ENCODE measurements around the gene EPS8.
"Not testable (repeated sequence)": the region's sequence is repeated elsewhere in the genome, so short reads cannot be mapped to it uniquely, and the experiment has no call there.

The EPS8 gene

GRCh38 chr12:15770021-15770420, 19.2 kb downstream of the EPS8 start:
- no peak for DNase-seq
- in situ Hi-C loops (cut with HindIII; ENCODE audit: low pct_ligation_motif_present, low pct_unique_long_range_greater_than_20kb, low sequenced_read_pairs), result no loop called here

- in situ Hi-C loops (cut with HindIII; ENCODE audit: low pct_ligation_motif_present, low pct_unique_long_range_greater_than_20kb, low sequenced_read_pairs), result no loop called here
- no peak for DNase-seq
Measured at GRCh38 chr12:15769586-15769985, 19.6 kb downstream of the EPS8 start.

- DNase-seq, result no peak
- in situ Hi-C loops (cut with HindIII; ENCODE audit: low pct_ligation_motif_present, low pct_unique_long_range_greater_than_20kb, low sequenced_read_pairs), result no loop called here
Measured at GRCh38 chr12:15767301-15767700, 21.9 kb downstream of the EPS8 start.

- in situ Hi-C loops (cut with HindIII; ENCODE audit: low pct_ligation_motif_present, low pct_unique_long_range_greater_than_20kb, low sequenced_read_pairs), result no loop called here
- DNase-seq, result no peak
Measured at GRCh38 chr12:15763328-15763727, 25.9 kb downstream of the EPS8 start.

GRCh38 chr12:15762162-15762561, 27.0 kb downstream of the EPS8 start:
- DNase-seq; in situ Hi-C loops (cut with HindIII; ENCODE audit: low pct_ligation_motif_present, low pct_unique_long_range_greater_than_20kb, low sequenced_read_pairs): not testable (repeated sequence)

- DNase-seq, result peak; percentile 98
- in situ Hi-C loops (cut with HindIII; ENCODE audit: low pct_ligation_motif_present, low pct_unique_long_range_greater_than_20kb, low sequenced_read_pairs), result no loop called here
Measured at GRCh38 chr12:15757553-15758255, 31.5 kb downstream of the EPS8 start.

- in situ Hi-C loops (cut with HindIII; ENCODE audit: low pct_ligation_motif_present, low pct_unique_long_range_greater_than_20kb, low sequenced_read_pairs), result no loop called here
- no peak for DNase-seq
Measured at GRCh38 chr12:15756822-15757221, 32.4 kb downstream of the EPS8 start.

- DNase-seq, result no peak
- in situ Hi-C loops (cut with HindIII; ENCODE audit: low pct_ligation_motif_present, low pct_unique_long_range_greater_than_20kb, low sequenced_read_pairs), result no loop called here
Measured at GRCh38 chr12:15754233-15754632, 35.0 kb downstream of the EPS8 start.

- no peak for DNase-seq
Measured at GRCh38 chr12:15752785-15753184, 36.4 kb downstream of the EPS8 start.

GRCh38 chr12:15751741-15752140, 37.4 kb downstream of the EPS8 start:
- DNase-seq, result no peak
- in situ Hi-C loops (cut with HindIII; ENCODE audit: low pct_ligation_motif_present, low pct_unique_long_range_greater_than_20kb, low sequenced_read_pairs), result no loop called here

More at GRCh38 chr12:15752785-15753184, 36.4 kb downstream of the EPS8 start:
- in situ Hi-C loops (cut with HindIII; ENCODE audit: low pct_ligation_motif_present, low pct_unique_long_range_greater_than_20kb, low sequenced_read_pairs), result no loop called here

- in situ Hi-C loops (cut with HindIII; ENCODE audit: low pct_ligation_motif_present, low pct_unique_long_range_greater_than_20kb, low sequenced_read_pairs), result no loop called here
- no peak for DNase-seq
Measured at GRCh38 chr12:15749937-15750336, 39.3 kb downstream of the EPS8 start.

- DNase-seq; in situ Hi-C loops (cut with HindIII; ENCODE audit: low pct_ligation_motif_present, low pct_unique_long_range_greater_than_20kb, low sequenced_read_pairs): not testable (repeated sequence)
Measured at GRCh38 chr12:15741870-15742269, 47.3 kb downstream of the EPS8 start.

- DNase-seq, result no peak
- in situ Hi-C loops (cut with HindIII; ENCODE audit: low pct_ligation_motif_present, low pct_unique_long_range_greater_than_20kb, low sequenced_read_pairs), result no loop called here
Measured at GRCh38 chr12:15741082-15741481, 48.1 kb downstream of the EPS8 start.

GRCh38 chr12:15740389-15740788, 48.8 kb downstream of the EPS8 start:
- DNase-seq; in situ Hi-C loops (cut with HindIII; ENCODE audit: low pct_ligation_motif_present, low pct_unique_long_range_greater_than_20kb, low sequenced_read_pairs): not testable (repeated sequence)

- in situ Hi-C loops (cut with HindIII; ENCODE audit: low pct_ligation_motif_present, low pct_unique_long_range_greater_than_20kb, low sequenced_read_pairs), result no loop called here
- DNase-seq, result no peak
Measured at GRCh38 chr12:15738438-15739015, 50.7 kb downstream of the EPS8 start.

- in situ Hi-C loops (cut with HindIII; ENCODE audit: low pct_ligation_motif_present, low pct_unique_long_range_greater_than_20kb, low sequenced_read_pairs), result no loop called here
- DNase-seq, result no peak
Measured at GRCh38 chr12:15735837-15736615, 53.2 kb downstream of the EPS8 start.

GRCh38 chr12:15733136-15733535, 56.1 kb downstream of the EPS8 start:
- DNase-seq, result peak; percentile 41
- in situ Hi-C loops (cut with HindIII; ENCODE audit: low pct_ligation_motif_present, low pct_unique_long_range_greater_than_20kb, low sequenced_read_pairs), result no loop called here

- peak; percentile 92 for DNase-seq
- in situ Hi-C loops (cut with HindIII; ENCODE audit: low pct_ligation_motif_present, low pct_unique_long_range_greater_than_20kb, low sequenced_read_pairs), result no loop called here
Measured at GRCh38 chr12:15732341-15733061, 56.7 kb downstream of the EPS8 start.

- in situ Hi-C loops (cut with HindIII; ENCODE audit: low pct_ligation_motif_present, low pct_unique_long_range_greater_than_20kb, low sequenced_read_pairs), result no loop called here
- no peak for DNase-seq
Measured at GRCh38 chr12:15731940-15732339, 57.2 kb downstream of the EPS8 start.
